GM23338 (cell line): ENCODE measurements around the gene PDE2A. TPM values are rescaled to one million over a fixed set of nuclear protein-coding genes. Genes with fewer than 3 reads are reported as not detected.

Experiments used
- ATAC-seq: fragments of 200-7000 bp; cut with Tn5 transposase; 3 replicates; pipeline ENCODE4 v1.9.1; 2020
- DNase-seq: peaks from one replicate; pipeline ENCODE4 v3.0.0-alpha.2; 2015; ENCODE audit warnings: low spot score
- H2AFZ ChIP-seq: fragments of 200-600 bp; sonication (generic); 2 replicates; pipeline ENCODE4 v1.8.0; 2016; ENCODE audit warnings: antibody characterized with exemption, mild to moderate bottlenecking, moderate library complexity
- H3F3A ChIP-seq: fragments of 200-600 bp; sonication (generic); replicated peaks from 2 replicates; pipeline ENCODE4 v1.8.0; 2017; ENCODE audit warnings: antibody characterized with exemption, mixed run types, low read depth
- H3K27ac ChIP-seq: fragments of 200-600 bp; sonication (generic); 2 replicates; pipeline ENCODE4 v1.6.1; 2016; ENCODE audit warnings: low read depth
- H3K27me3 ChIP-seq: fragments of 200-600 bp; sonication (generic); 2 replicates; pipeline ENCODE4 v1.8.0; 2016; ENCODE audit warnings: mild to moderate bottlenecking, mixed run types, moderate library complexity; ENCODE audit not compliant: insufficient read depth
- H3K36me3 ChIP-seq: fragments of 200-600 bp; sonication (generic); 2 replicates; pipeline ENCODE4 v1.8.0; 2016; ENCODE audit warnings: mild to moderate bottlenecking; ENCODE audit not compliant: insufficient read depth
- H3K4me1 ChIP-seq: fragments of 200-600 bp; sonication (generic); 2 replicates; pipeline ENCODE4 v1.8.0; 2016; ENCODE audit warnings: mild to moderate bottlenecking, moderate library complexity; ENCODE audit not compliant: insufficient read depth
- H3K4me2 ChIP-seq: fragments of 200-600 bp; sonication (generic); 2 replicates; pipeline ENCODE4 v1.7.1; 2017; ENCODE audit warnings: mixed run types
- H3K4me3 ChIP-seq: fragments of 200-600 bp; sonication (generic); 2 replicates; pipeline ENCODE4 v1.6.1; 2016; ENCODE audit warnings: mixed run types
- H3K79me2 ChIP-seq: fragments of 200-600 bp; sonication (generic); replicated peaks from 2 replicates; pipeline ENCODE4 v1.8.0; 2017; ENCODE audit warnings: mild to moderate bottlenecking; ENCODE audit not compliant: insufficient read depth
- H3K9me2 ChIP-seq: fragments of 200-600 bp; sonication (generic); 2 replicates; pipeline ENCODE4 v1.8.0; 2017; ENCODE audit not compliant: insufficient read depth
- H4K20me1 ChIP-seq: fragments of 200-600 bp; sonication (generic); replicated peaks from 2 replicates; pipeline ENCODE4 v1.8.0; 2017; ENCODE audit warnings: mild to moderate bottlenecking; ENCODE audit not compliant: insufficient read depth
- H3K27ac Mint-ChIP-seq: 2 replicates; pipeline ENCODE4 v1.8.0; 2020; ENCODE audit warnings: inconsistent platforms, mild to moderate bottlenecking, moderate library complexity, mixed read lengths
- H3K27me3 Mint-ChIP-seq: 3 replicates; pipeline ENCODE4 v1.8.0; 2022; ENCODE audit warnings: low read depth, mild to moderate bottlenecking, moderate library complexity, mixed read lengths, inconsistent platforms; ENCODE audit not compliant: insufficient read depth, poor library complexity
- H3K36me3 Mint-ChIP-seq: 3 replicates; pipeline ENCODE4 v1.8.0; 2021; ENCODE audit warnings: low read depth, mild to moderate bottlenecking, inconsistent platforms, moderate library complexity, mixed read lengths
- H3K4me1 Mint-ChIP-seq: 3 replicates; pipeline ENCODE4 v1.8.0; 2020; ENCODE audit warnings: mild to moderate bottlenecking, inconsistent platforms, mixed read lengths
- H3K4me3 Mint-ChIP-seq: 3 replicates; pipeline ENCODE4 v1.8.0; 2021; ENCODE audit warnings: moderate library complexity, mild to moderate bottlenecking, inconsistent platforms, mixed read lengths
- H3K9me3 Mint-ChIP-seq: 3 replicates; pipeline ENCODE4 v1.8.0; 2020; ENCODE audit warnings: moderate library complexity, mild to moderate bottlenecking, inconsistent platforms, mixed read lengths
- CREB1 ChIP-seq: fragments of 250-450 bp; sonication (Bioruptor Pico); IDR thresholded peaks from 2 replicates; pipeline ENCODE4 v1.5.0; 2020; ENCODE audit warnings: low read depth, mild to moderate bottlenecking, moderate library complexity
- EZH2 ChIP-seq: fragments of 200-600 bp; sonication (generic); IDR thresholded peaks from one replicate; pipeline ENCODE4 v1.8.0; 2017; ENCODE audit warnings: antibody characterized with exemption, mild to moderate bottlenecking, low read depth; ENCODE audit not compliant: unreplicated experiment
- EZH2phosphoT487 ChIP-seq: fragments of 200-600 bp; sonication (generic); IDR thresholded peaks from one replicate; pipeline ENCODE4 v1.8.1; 2018; ENCODE audit warnings: antibody characterized with exemption; ENCODE audit not compliant: unreplicated experiment
- JUNB ChIP-seq: IDR thresholded peaks from one replicate; pipeline ENCODE4 v1.6.1; 2016; ENCODE audit warnings: antibody characterized with exemption; ENCODE audit not compliant: unreplicated experiment
- NANOG ChIP-seq: IDR thresholded peaks from 2 replicates; pipeline ENCODE4 v1.6.1; 2016; ENCODE audit warnings: antibody characterized with exemption, borderline replicate concordance
- POLR2AphosphoS5 ChIP-seq: IDR thresholded peaks from 2 replicates; pipeline ENCODE4 v1.6.1; 2016; ENCODE audit warnings: antibody characterized with exemption, low read depth
- STAT1 ChIP-seq: IDR thresholded peaks from one replicate; pipeline ENCODE4 v1.6.1; 2016; ENCODE audit warnings: antibody characterized with exemption; ENCODE audit not compliant: unreplicated experiment
- ZNF114 ChIP-seq: fragments of 250-450 bp; sonication (Bioruptor Pico); IDR thresholded peaks from 2 replicates; pipeline ENCODE4 v1.5.0; 2020; ENCODE audit warnings: mild to moderate bottlenecking, moderate library complexity
- ZNF331 ChIP-seq: fragments of 250-450 bp; sonication (Bioruptor Pico); IDR thresholded peaks from 2 replicates; pipeline ENCODE4 v1.5.0; 2020; ENCODE audit warnings: low read depth, mild to moderate bottlenecking, moderate library complexity
- polyA plus RNA-seq: library from polyadenylated mRNA; unstranded; fragments of >200 nt; fragmentation: Nextera tagmentation; extraction: Ambion mirVana; gene quantifications from 2 replicates; pipeline ENCODE4 v1.2.1, GENCODE V29; 2016
- total RNA-seq: library from RNA; depleted of rRNA; stranded (reverse); fragments of >200 nt; shearing (Covaris generic); gene quantifications from 2 replicates; pipeline ENCODE4 v1.2.3, GENCODE V29; 2014
- TF ChIP-seq, protein P1 (sequence below): IDR thresholded peaks from one replicate; pipeline ENCODE4 v1.6.1; 2018; ENCODE audit warnings: antibody characterized with exemption; ENCODE audit not compliant: unreplicated experiment
- TF ChIP-seq, protein P2 (sequence below), 2 experiments: fragments of 200-600 bp in 1 of 2; sonication (generic) in 1 of 2; conservative IDR thresholded peaks; 2 replicates each; pipeline versions ENCODE4 v1.5.1 to v1.6.1; 2016 to 2017; ENCODE audit warnings: antibody characterized with exemption in 2 of 2, low read depth in 2 of 2, mild to moderate bottlenecking in 2 of 2, moderate library complexity in 1 of 2
- TF ChIP-seq, protein P3 (sequence below): IDR thresholded peaks from 2 replicates; pipeline ENCODE4 v1.6.1; 2016; ENCODE audit warnings: antibody characterized with exemption
- TF ChIP-seq, protein P4 (sequence below): fragments of 250-450 bp; sonication (Bioruptor Pico); IDR thresholded peaks from 2 replicates; pipeline ENCODE4 v1.5.0; 2020; ENCODE audit warnings: mild to moderate bottlenecking, moderate library complexity

PDE2A gene
- total and polyA plus RNA-seq, 2 experiments from 2014 or later, result 4.3 to 16.2 TPM

DNA sequence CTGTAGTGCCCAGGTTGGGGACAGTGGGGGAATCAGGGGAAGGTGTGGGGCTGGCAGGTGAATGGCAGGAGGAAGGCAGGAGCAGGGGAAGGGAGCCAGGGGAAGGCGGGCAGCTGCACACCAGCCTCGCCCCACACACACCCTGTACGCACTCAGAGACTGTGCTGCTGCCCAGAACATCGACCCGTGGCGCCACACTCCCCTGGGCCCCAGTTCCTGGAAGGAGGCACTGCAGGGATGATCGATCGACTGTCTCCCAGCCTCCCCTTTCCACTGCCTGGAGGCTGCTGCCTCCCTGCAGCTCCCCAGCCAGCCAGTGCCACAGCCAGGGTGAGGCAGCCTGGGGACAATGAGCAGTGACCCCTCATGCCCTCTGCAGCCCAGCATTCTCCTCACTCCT, 19.2 kb downstream of the PDE2A start:
- DNase-seq, result no peak
- H4K20me1 ChIP-seq, result no peaks in the 10 kb centered on the region; the same call in 1 of the 2 replicates
- H3F3A ChIP-seq, result no peaks in the 10 kb centered on the region
- no peaks in the 10 kb centered on the region for H3K9me2 ChIP-seq
- H3K4me1 ChIP-seq, result peaks cover 5% of the 10 kb centered on the region; the same call in 1 of the 2 replicates
- no peak overlapping the region for H2AFZ ChIP-seq
- no peak overlapping the region for H3K4me3 ChIP-seq
- H3K27me3 Mint-ChIP-seq, result peaks cover 6% of the 10 kb centered on the region
- no peaks in the 10 kb centered on the region for H3K9me3 Mint-ChIP-seq
- H3K36me3 ChIP-seq, result no peaks in the 10 kb centered on the region
- no peaks in the 10 kb centered on the region for H3K27me3 ChIP-seq
- no peaks in the 10 kb centered on the region for H3K36me3 Mint-ChIP-seq
- H3K27ac Mint-ChIP-seq, result no peak overlapping the region
- H3K4me2 ChIP-seq, result no peak overlapping the region
- ATAC-seq, result no peak
- H3K79me2 ChIP-seq, result no peaks in the 10 kb centered on the region
- H3K4me1 Mint-ChIP-seq, result peaks cover 28% of the 10 kb centered on the region
- no peak overlapping the region for H3K4me3 Mint-ChIP-seq
- no peak overlapping the region for H3K27ac ChIP-seq
- TF ChIP-seq, protein P1, sequence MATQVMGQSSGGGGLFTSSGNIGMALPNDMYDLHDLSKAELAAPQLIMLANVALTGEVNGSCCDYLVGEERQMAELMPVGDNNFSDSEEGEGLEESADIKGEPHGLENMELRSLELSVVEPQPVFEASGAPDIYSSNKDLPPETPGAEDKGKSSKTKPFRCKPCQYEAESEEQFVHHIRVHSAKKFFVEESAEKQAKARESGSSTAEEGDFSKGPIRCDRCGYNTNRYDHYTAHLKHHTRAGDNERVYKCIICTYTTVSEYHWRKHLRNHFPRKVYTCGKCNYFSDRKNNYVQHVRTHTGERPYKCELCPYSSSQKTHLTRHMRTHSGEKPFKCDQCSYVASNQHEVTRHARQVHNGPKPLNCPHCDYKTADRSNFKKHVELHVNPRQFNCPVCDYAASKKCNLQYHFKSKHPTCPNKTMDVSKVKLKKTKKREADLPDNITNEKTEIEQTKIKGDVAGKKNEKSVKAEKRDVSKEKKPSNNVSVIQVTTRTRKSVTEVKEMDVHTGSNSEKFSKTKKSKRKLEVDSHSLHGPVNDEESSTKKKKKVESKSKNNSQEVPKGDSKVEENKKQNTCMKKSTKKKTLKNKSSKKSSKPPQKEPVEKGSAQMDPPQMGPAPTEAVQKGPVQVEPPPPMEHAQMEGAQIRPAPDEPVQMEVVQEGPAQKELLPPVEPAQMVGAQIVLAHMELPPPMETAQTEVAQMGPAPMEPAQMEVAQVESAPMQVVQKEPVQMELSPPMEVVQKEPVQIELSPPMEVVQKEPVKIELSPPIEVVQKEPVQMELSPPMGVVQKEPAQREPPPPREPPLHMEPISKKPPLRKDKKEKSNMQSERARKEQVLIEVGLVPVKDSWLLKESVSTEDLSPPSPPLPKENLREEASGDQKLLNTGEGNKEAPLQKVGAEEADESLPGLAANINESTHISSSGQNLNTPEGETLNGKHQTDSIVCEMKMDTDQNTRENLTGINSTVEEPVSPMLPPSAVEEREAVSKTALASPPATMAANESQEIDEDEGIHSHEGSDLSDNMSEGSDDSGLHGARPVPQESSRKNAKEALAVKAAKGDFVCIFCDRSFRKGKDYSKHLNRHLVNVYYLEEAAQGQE, result no peak
- TF ChIP-seq CREB1 (no peak), NANOG (no peak), POLR2AphosphoS5 (no peak), EZH2phosphoT487 (no peak), ZNF331 (CRISPR knock-in tag) (no peak), STAT1 (no peak), JUNB (no peak), ZNF114 (no peak), EZH2 (no peak)
- TF ChIP-seq, protein P2, sequence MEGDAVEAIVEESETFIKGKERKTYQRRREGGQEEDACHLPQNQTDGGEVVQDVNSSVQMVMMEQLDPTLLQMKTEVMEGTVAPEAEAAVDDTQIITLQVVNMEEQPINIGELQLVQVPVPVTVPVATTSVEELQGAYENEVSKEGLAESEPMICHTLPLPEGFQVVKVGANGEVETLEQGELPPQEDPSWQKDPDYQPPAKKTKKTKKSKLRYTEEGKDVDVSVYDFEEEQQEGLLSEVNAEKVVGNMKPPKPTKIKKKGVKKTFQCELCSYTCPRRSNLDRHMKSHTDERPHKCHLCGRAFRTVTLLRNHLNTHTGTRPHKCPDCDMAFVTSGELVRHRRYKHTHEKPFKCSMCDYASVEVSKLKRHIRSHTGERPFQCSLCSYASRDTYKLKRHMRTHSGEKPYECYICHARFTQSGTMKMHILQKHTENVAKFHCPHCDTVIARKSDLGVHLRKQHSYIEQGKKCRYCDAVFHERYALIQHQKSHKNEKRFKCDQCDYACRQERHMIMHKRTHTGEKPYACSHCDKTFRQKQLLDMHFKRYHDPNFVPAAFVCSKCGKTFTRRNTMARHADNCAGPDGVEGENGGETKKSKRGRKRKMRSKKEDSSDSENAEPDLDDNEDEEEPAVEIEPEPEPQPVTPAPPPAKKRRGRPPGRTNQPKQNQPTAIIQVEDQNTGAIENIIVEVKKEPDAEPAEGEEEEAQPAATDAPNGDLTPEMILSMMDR (conservative IDR thresholded peaks at IDR 0.05; ENCODE audit: low read depth in 2 of 2), result no peak
- TF ChIP-seq, protein P3, sequence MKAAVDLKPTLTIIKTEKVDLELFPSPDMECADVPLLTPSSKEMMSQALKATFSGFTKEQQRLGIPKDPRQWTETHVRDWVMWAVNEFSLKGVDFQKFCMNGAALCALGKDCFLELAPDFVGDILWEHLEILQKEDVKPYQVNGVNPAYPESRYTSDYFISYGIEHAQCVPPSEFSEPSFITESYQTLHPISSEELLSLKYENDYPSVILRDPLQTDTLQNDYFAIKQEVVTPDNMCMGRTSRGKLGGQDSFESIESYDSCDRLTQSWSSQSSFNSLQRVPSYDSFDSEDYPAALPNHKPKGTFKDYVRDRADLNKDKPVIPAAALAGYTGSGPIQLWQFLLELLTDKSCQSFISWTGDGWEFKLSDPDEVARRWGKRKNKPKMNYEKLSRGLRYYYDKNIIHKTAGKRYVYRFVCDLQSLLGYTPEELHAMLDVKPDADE, result no peak
- TF ChIP-seq, protein P4, sequence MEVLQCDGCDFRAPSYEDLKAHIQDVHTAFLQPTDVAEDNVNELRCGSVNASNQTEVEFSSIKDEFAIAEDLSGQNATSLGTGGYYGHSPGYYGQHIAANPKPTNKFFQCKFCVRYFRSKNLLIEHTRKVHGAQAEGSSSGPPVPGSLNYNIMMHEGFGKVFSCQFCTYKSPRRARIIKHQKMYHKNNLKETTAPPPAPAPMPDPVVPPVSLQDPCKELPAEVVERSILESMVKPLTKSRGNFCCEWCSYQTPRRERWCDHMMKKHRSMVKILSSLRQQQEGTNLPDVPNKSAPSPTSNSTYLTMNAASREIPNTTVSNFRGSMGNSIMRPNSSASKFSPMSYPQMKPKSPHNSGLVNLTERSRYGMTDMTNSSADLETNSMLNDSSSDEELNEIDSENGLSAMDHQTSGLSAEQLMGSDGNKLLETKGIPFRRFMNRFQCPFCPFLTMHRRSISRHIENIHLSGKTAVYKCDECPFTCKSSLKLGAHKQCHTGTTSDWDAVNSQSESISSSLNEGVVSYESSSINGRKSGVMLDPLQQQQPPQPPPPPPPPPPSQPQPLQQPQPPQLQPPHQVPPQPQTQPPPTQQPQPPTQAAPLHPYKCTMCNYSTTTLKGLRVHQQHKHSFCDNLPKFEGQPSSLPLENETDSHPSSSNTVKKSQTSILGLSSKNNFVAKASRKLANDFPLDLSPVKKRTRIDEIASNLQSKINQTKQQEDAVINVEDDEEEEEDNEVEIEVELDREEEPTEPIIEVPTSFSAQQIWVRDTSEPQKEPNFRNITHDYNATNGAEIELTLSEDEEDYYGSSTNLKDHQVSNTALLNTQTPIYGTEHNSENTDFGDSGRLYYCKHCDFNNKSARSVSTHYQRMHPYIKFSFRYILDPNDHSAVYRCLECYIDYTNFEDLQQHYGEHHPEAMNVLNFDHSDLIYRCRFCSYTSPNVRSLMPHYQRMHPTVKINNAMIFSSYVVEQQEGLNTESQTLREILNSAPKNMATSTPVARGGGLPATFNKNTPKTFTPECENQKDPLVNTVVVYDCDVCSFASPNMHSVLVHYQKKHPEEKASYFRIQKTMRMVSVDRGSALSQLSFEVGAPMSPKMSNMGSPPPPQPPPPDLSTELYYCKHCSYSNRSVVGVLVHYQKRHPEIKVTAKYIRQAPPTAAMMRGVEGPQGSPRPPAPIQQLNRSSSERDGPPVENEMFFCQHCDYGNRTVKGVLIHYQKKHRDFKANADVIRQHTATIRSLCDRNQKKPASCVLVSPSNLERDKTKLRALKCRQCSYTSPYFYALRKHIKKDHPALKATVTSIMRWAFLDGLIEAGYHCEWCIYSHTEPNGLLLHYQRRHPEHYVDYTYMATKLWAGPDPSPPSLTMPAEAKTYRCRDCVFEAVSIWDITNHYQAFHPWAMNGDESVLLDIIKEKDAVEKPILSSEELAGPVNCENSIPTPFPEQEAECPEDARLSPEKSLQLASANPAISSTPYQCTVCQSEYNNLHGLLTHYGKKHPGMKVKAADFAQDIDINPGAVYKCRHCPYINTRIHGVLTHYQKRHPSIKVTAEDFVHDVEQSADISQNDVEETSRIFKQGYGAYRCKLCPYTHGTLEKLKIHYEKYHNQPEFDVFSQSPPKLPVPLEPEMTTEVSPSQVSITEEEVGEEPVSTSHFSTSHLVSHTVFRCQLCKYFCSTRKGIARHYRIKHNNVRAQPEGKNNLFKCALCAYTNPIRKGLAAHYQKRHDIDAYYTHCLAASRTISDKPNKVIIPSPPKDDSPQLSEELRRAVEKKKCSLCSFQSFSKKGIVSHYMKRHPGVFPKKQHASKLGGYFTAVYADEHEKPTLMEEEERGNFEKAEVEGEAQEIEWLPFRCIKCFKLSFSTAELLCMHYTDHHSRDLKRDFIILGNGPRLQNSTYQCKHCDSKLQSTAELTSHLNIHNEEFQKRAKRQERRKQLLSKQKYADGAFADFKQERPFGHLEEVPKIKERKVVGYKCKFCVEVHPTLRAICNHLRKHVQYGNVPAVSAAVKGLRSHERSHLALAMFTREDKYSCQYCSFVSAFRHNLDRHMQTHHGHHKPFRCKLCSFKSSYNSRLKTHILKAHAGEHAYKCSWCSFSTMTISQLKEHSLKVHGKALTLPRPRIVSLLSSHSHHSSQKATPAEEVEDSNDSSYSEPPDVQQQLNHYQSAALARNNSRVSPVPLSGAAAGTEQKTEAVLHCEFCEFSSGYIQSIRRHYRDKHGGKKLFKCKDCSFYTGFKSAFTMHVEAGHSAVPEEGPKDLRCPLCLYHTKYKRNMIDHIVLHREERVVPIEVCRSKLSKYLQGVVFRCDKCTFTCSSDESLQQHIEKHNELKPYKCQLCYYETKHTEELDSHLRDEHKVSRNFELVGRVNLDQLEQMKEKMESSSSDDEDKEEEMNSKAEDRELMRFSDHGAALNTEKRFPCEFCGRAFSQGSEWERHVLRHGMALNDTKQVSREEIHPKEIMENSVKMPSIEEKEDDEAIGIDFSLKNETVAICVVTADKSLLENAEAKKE (CRISPR knock-in tag), result no peak
